Endothelial cell of umbilical vein (primary cell): Measurements from ENCODE around the gene DENND4A. TPM values are rescaled to one million over a fixed set of nuclear protein-coding genes. Genes with fewer than 3 reads are reported as not detected.

ENCODE experiments used
- BruUV-seq: library from RNA; stranded (reverse); fragments of 400-500 nt; replicated peaks from 2 replicates; lab custom pipeline; 2021; lab: Mats Ljungman, UMichigan
- CTCF ChIA-PET: fragments of 300-600, 350-600 bp; sonication (Branson Sonifier 250); formaldehyde crosslinking; loops from one replicate; lab custom pipeline; 2021; ENCODE audit warnings: antibody characterized with exemption, inconsistent platforms; lab: Charles Lee
- POLR2A ChIA-PET: fragments of 300-600, 350-600 bp; sonication (Branson Sonifier 250); formaldehyde crosslinking; loops from one replicate; lab custom pipeline; 2021; ENCODE audit warnings: antibody characterized with exemption, inconsistent platforms; lab: Charles Lee
- DNase-seq: peaks from one replicate; pipeline ENCODE4 v3.0.0-alpha.2; 2011; ENCODE audit warnings: low read depth, low spot score
- FAIRE-seq: peaks from 2 replicates; lab custom pipeline; 2011; peaks lifted over from hg19 to GRCh38; lab: Jason Lieb, UNC
- H2AFZ ChIP-seq: 2 replicates; pipeline ENCODE4 v1.6.0; 2012; ENCODE audit warnings: low read depth, low read length, control low read depth, inconsistent platforms
- H3K27ac ChIP-seq: 2 replicates; pipeline ENCODE4 v1.5.1; 2011; ENCODE audit warnings: low read depth, mild to moderate bottlenecking, control low read depth, low read length, moderate library complexity; ENCODE audit not compliant: insufficient read depth
- H3K27me3 ChIP-seq, 2 experiments: 2 replicates each; pipeline versions ENCODE4 v1.6.0 to v1.6.1; 2011; ENCODE audit warnings: low read length in 2 of 2, mixed read lengths in 1 of 2; ENCODE audit not compliant: control insufficient read depth in 2 of 2, insufficient read depth in 2 of 2
- H3K36me3 ChIP-seq, 2 experiments: 2 replicates in 1 of 2; 3 replicates in 1 of 2; pipeline ENCODE4 v1.5.1; 2011; ENCODE audit warnings: low read length in 2 of 2, mild to moderate bottlenecking in 1 of 2, moderate library complexity in 1 of 2; ENCODE audit not compliant: control insufficient read depth in 2 of 2, insufficient read depth in 2 of 2; ENCODE audit errors: extremely low read depth in 1 of 2
- H3K4me1 ChIP-seq: 3 replicates; pipeline ENCODE4 v1.5.1; 2011; ENCODE audit warnings: mild to moderate bottlenecking, low read length; ENCODE audit not compliant: control insufficient read depth, insufficient read depth; ENCODE audit errors: extremely low read depth
- H3K4me2 ChIP-seq: 2 replicates; pipeline ENCODE4 v1.6.1; 2011; ENCODE audit warnings: low read length, control low read depth, mixed read lengths; ENCODE audit not compliant: insufficient read depth
- H3K4me3 ChIP-seq, 3 experiments: fragments of 200-600 bp in 1 of 3; sonication (generic), shearing (Covaris generic) in 1 of 3; replicated peaks in 1 of 3; 2 replicates each; pipeline ENCODE4 v1.5.1; 2011 to 2016; ENCODE audit warnings: control low read depth in 3 of 3, low read length in 3 of 3, mild to moderate bottlenecking in 2 of 3, inconsistent platforms in 1 of 3, low read depth in 1 of 3, moderate library complexity in 1 of 3; ENCODE audit not compliant: insufficient read depth in 1 of 3
- H3K79me2 ChIP-seq: 2 replicates; pipeline ENCODE4 v1.6.0; 2012; ENCODE audit warnings: low read length, inconsistent platforms; ENCODE audit not compliant: control insufficient read depth, insufficient read depth
- H3K9ac ChIP-seq: replicated peaks from 2 replicates; pipeline ENCODE3; 2011; ENCODE audit warnings: low read length, control low read depth; ENCODE audit not compliant: insufficient read depth; ENCODE audit errors: extremely low read depth
- H3K9me1 ChIP-seq: replicated peaks from 3 replicates; pipeline ENCODE4 v1.6.0; 2011; ENCODE audit warnings: mild to moderate bottlenecking, low read length; ENCODE audit not compliant: control insufficient read depth, insufficient read depth; ENCODE audit errors: extremely low read depth
- H3K9me3 ChIP-seq: replicated peaks from 2 replicates; pipeline ENCODE4 v1.5.1; 2012; ENCODE audit warnings: low read length, inconsistent platforms; ENCODE audit not compliant: control insufficient read depth, insufficient read depth
- H4K20me1 ChIP-seq: replicated peaks from 2 replicates; pipeline ENCODE3; 2011; ENCODE audit warnings: mild to moderate bottlenecking, low read length; ENCODE audit not compliant: control insufficient read depth, insufficient read depth; ENCODE audit errors: extremely low read depth
- EZH2 ChIP-seq: IDR thresholded peaks from 2 replicates; pipeline ENCODE4 v1.6.1; 2012; ENCODE audit warnings: borderline replicate concordance, low read depth, mild to moderate bottlenecking, moderate library complexity, low read length, inconsistent platforms; ENCODE audit not compliant: severe bottlenecking
- FOS ChIP-seq: IDR thresholded peaks from 2 replicates; pipeline ENCODE4 v1.6.1; 2011; ENCODE audit warnings: mild to moderate bottlenecking, low read length, moderate library complexity, borderline replicate concordance; ENCODE audit not compliant: insufficient read depth
- GATA2 ChIP-seq: IDR thresholded peaks from 2 replicates; pipeline ENCODE4 v1.7.0; 2011; ENCODE audit warnings: low read depth, mild to moderate bottlenecking, moderate library complexity, mixed read lengths, low read length; ENCODE audit not compliant: insufficient read length, insufficient read depth
- JUN ChIP-seq: IDR thresholded peaks from 2 replicates; pipeline ENCODE4 v1.6.1; 2011; ENCODE audit warnings: borderline replicate concordance, low read depth; ENCODE audit not compliant: insufficient read length, insufficient read depth
- MYC ChIP-seq: IDR thresholded peaks from one replicate; pipeline ENCODE4 v1.6.1; 2011; ENCODE audit warnings: mild to moderate bottlenecking, low read depth, low read length
- POLR2A ChIP-seq: IDR thresholded peaks from 2 replicates; pipeline ENCODE4 v1.6.1; 2012; ENCODE audit warnings: low read depth, mild to moderate bottlenecking, control low read depth, low read length
- POLR2AphosphoS5 ChIP-seq: IDR thresholded peaks from 2 replicates; pipeline ENCODE4 v1.6.1; 2012; ENCODE audit warnings: low read depth, mild to moderate bottlenecking, control low read depth, low read length, moderate library complexity; ENCODE audit not compliant: insufficient read depth
- dilution Hi-C: fragments of 300-500 bp; cut with MboI; formaldehyde crosslinking; loops from one replicate; pipeline ENCODE4 v1.15.0; 2019; ENCODE audit warnings: low sequenced_read_pairs; ENCODE audit not compliant: extremely low pct_ligation_motif_present
- intact Hi-C: fragments of 100-400 bp; cut with micrococcal nuclease; formaldehyde crosslinking; loops from one replicate; pipeline ENCODE4 v1.10.0; 2022
- polyA plus RNA-seq, 4 experiments: library from polyadenylated mRNA; depleted of rRNA in 3 of 4; stranded (reverse) in 3 of 4; unstranded in 1 of 4; fragments of >200 nt; gene quantifications; 2 replicates each; pipeline versions ENCODE4 v1.2.1 to v1.2.3, GENCODE V29; 2011 to 2012; ENCODE audit warnings: missing spikeins in 1 of 4
- total RNA-seq: library from RNA; stranded (reverse); gene quantifications from 2 replicates; pipeline ENCODE4 v1.2.3, GENCODE V29; 2021
- TF ChIP-seq, protein P1 (sequence below), 2 donors: IDR thresholded peaks; 1 replicate in 1 of 2; 2 replicates in 1 of 2; pipeline ENCODE4 v1.5.1; 2011; ENCODE audit warnings: low read length in 2 of 2, mild to moderate bottlenecking in 2 of 2, moderate library complexity in 2 of 2, control low read depth in 1 of 2, inconsistent platforms in 1 of 2, low read depth in 1 of 2; ENCODE audit not compliant: insufficient read depth in 1 of 2; ENCODE audit errors: extremely low read depth in 1 of 2
- TF ChIP-seq, protein P2 (sequence below): IDR thresholded peaks from 2 replicates; pipeline ENCODE4 v1.6.1; 2011; ENCODE audit not compliant: insufficient read depth, insufficient read length

DENND4A gene
- total and polyA plus RNA-seq, 2 donors (not counting 3 experiments of a cell fraction or from before 2014, with no cell fraction given): 5.7 to 22.2 TPM

DNA sequence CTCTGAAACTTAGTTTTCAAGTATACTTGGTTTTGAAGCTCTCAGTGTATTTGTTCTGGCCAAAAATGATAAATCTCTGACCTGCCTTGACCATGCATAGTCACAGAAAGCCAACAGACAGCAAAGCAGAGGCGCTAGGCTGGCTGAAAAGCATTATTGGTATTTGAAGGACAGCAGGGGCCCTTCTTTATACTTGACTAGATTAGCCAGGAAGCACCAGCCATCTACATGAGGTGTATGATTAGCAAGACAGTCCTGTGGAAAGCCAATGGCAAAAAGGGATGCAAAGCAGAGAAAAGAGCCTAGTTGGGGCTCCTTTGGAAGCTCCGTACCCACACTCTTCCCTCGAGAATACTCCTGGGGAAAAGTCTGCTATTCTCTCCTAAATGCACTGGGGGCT is 162.5 kb downstream of the DENND4A start:
- Histone ChIP-seq H4K20me1 (no peaks in the 10 kb centered on the region), H3K9ac (no peak overlapping the region), H3K27me3 (no peaks in the 10 kb centered on the region), H2AFZ (no peak overlapping the region), H3K9me1 (no peaks in the 10 kb centered on the region), H3K4me1 (no peaks in the 10 kb centered on the region), H3K4me3 (no peak overlapping the region), H3K36me3 (no peaks in the 10 kb centered on the region), H3K79me2 (no peaks in the 10 kb centered on the region), H3K4me2 (no peak overlapping the region), H3K27ac (no peak overlapping the region), H3K9me3 (no peaks in the 10 kb centered on the region)
- no peak for TF ChIP-seq MYC
- TF ChIP-seq JUN: no peak
- no peak for TF ChIP-seq GATA2
- no peak for TF ChIP-seq EZH2
- TF ChIP-seq FOS: no peak
- no peak for TF ChIP-seq POLR2AphosphoS5
- TF ChIP-seq, protein P1, sequence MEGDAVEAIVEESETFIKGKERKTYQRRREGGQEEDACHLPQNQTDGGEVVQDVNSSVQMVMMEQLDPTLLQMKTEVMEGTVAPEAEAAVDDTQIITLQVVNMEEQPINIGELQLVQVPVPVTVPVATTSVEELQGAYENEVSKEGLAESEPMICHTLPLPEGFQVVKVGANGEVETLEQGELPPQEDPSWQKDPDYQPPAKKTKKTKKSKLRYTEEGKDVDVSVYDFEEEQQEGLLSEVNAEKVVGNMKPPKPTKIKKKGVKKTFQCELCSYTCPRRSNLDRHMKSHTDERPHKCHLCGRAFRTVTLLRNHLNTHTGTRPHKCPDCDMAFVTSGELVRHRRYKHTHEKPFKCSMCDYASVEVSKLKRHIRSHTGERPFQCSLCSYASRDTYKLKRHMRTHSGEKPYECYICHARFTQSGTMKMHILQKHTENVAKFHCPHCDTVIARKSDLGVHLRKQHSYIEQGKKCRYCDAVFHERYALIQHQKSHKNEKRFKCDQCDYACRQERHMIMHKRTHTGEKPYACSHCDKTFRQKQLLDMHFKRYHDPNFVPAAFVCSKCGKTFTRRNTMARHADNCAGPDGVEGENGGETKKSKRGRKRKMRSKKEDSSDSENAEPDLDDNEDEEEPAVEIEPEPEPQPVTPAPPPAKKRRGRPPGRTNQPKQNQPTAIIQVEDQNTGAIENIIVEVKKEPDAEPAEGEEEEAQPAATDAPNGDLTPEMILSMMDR (IDR thresholded peaks at IDR 0.05; ENCODE audit: extremely low read depth in 1 of 2, insufficient read depth in 1 of 2, low read depth in 1 of 2, low read length in 2 of 2): no peak
- TF ChIP-seq, protein P2, sequence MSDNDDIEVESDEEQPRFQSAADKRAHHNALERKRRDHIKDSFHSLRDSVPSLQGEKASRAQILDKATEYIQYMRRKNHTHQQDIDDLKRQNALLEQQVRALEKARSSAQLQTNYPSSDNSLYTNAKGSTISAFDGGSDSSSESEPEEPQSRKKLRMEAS: no peak
- TF ChIP-seq POLR2A: no peak
- ChIA-PET CTCF (no interaction called here), POLR2A (no interaction called here)
- intact Hi-C loops (no loop called here), dilution Hi-C loops (no loop called here)
- BruUV-seq: no TSS peak
- DNase-seq (no peak), FAIRE-seq (no peak)
